Epithelial cell of proximal tubule (primary cell): ENCODE results near the gene XG. TPM values are rescaled to one million over a fixed set of nuclear protein-coding genes. Genes with fewer than 3 reads are reported as not detected.
"Not testable (repeated sequence)": the region's sequence is repeated elsewhere in the genome, so short reads cannot be mapped to it uniquely, and the experiment has no call there.

ENCODE experiments used
- DNase-seq: peaks from one replicate; pipeline ENCODE4 v3.0.0-alpha.2; 2011; ENCODE audit warnings: low read depth
- H3K4me3 ChIP-seq: 2 replicates; pipeline ENCODE4 v1.5.1; 2011; ENCODE audit warnings: low read depth, mild to moderate bottlenecking, low read length
- CTCF ChIP-seq: conservative IDR thresholded peaks from 2 replicates; pipeline ENCODE4 v1.5.1; 2012; ENCODE audit warnings: low read depth, mild to moderate bottlenecking, low read length
- total RNA-seq: library from RNA; depleted of rRNA; stranded (reverse); fragments of >200 nt; gene quantifications from 2 replicates; pipeline ENCODE4 v1.2.3, GENCODE V29; 2015

Gene XG
- total RNA-seq, 1 donor from 2014 or later = not detected

- DNase-seq = no peak
- no peak for TF ChIP-seq CTCF
- no peak overlapping the region for H3K4me3 ChIP-seq
These were observed 59.4 kb downstream of the XG start for GRCh38 chrX:2811271-2811670.

GRCh38 chrX:2812161-2812907 lies 60.5 kb downstream of the XG start:
- not testable (repeated sequence) for DNase-seq
- H3K4me3 ChIP-seq = peak overlapping the region; percentile 35
- peak; percentile 58 for TF ChIP-seq CTCF

GRCh38 chrX:2817036-2817435 lies 65.2 kb downstream of the XG start:
- no peak for DNase-seq
- H3K4me3 ChIP-seq = no peak overlapping the region
- TF ChIP-seq CTCF = no peak

GRCh38 chrX:2819345-2820135 lies 67.7 kb downstream of the XG start:
- peak; percentile 36 for TF ChIP-seq CTCF
- no peak overlapping the region for H3K4me3 ChIP-seq
- DNase-seq = no peak

GRCh38 chrX:2820136-2820771 lies 68.4 kb downstream of the XG start:
- H3K4me3 ChIP-seq = no peak overlapping the region
- DNase-seq = no peak
- no peak for TF ChIP-seq CTCF

- H3K4me3 ChIP-seq = no peak overlapping the region
- TF ChIP-seq CTCF = no peak
- DNase-seq = no peak
These were observed 72.1 kb downstream of the XG start for GRCh38 chrX:2823795-2824386.
